ENCODE results near the gene CACYBP. TPM values are rescaled to one million over a fixed set of nuclear protein-coding genes. Genes with fewer than 3 reads are reported as not detected.

The CACYBP gene
- polyA plus RNA-seq, 1 donor (not counting 4 experiments of a cell fraction or from before 2014, with no cell fraction given): 59.3 TPM

- Histone ChIP-seq H3K79me2 (ENCODE audit: control insufficient read depth, insufficient read depth, low read length) (no peaks in the 10 kb centered on the region), H3K27ac (ENCODE audit: control insufficient read depth, insufficient read depth, low read length) (no peak overlapping the region), H4K20me1 (ENCODE audit: control insufficient read depth, extremely low read depth, insufficient read depth, low read length) (no peaks in the 10 kb centered on the region), H2AFZ (ENCODE audit: control insufficient read depth, low read length) (no peak overlapping the region), H3K27me3 (ENCODE audit: control insufficient read depth, extremely low read depth, insufficient read depth, low read length) (peaks cover 10% of the 10 kb centered on the region), H3K4me3 (ENCODE audit: control insufficient read depth in 2 of 3, extremely low read depth in 1 of 3, insufficient read depth in 2 of 3, low read depth in 1 of 3, low read length in 3 of 3) (no peak overlapping the region), H3K36me3 (ENCODE audit: control insufficient read depth in 2 of 2, extremely low read depth in 1 of 2, insufficient read depth in 2 of 2, low read length in 2 of 2) (no peaks in the 10 kb centered on the region), H3K9ac (ENCODE audit: control insufficient read depth, extremely low read depth, insufficient read depth, low read length) (no peak overlapping the region), H3K9me3 (ENCODE audit: control insufficient read depth, low read depth, low read length) (no peaks in the 10 kb centered on the region), H3K4me2 (ENCODE audit: control insufficient read depth, extremely low read depth, insufficient read depth, low read depth, low read length) (no peak overlapping the region), H3K4me1 (ENCODE audit: control insufficient read depth, extremely low read depth, insufficient read depth, low read length) (no peaks in the 10 kb centered on the region), H3K9me1 (ENCODE audit: control insufficient read depth, extremely low read depth, insufficient read depth, low read length) (no peaks in the 10 kb centered on the region)
- no peak for DNase-seq (ENCODE audit: low read depth, low spot score)
- FAIRE-seq: no peak
- no peak for TF ChIP-seq EZH2 (IDR thresholded peaks at IDR 0.05; ENCODE audit: low read length)
- TF ChIP-seq CTCF (optimal IDR thresholded peaks at IDR 0.05 in 1 of 3, IDR thresholded peaks at IDR 0.05 in 1 of 3, conservative IDR thresholded peaks at IDR 0.05 in 1 of 3; ENCODE audit: extremely low read depth in 1 of 3, insufficient read depth in 2 of 3, low read length in 3 of 3): no peak
- dilution Hi-C loops (cut with MboI; ENCODE audit: extremely low pct_ligation_motif_present, low sequenced_read_pairs): no loop called here
Observed at GRCh38 chr1:175034775-175035174, 35.0 kb downstream of the CACYBP start.

GRCh38 chr1:175035865-175036264 lies 36.1 kb downstream of the CACYBP start:
- no peaks in the 10 kb centered on the region for H3K79me2 ChIP-seq (ENCODE audit: control insufficient read depth, insufficient read depth, low read length)
- H3K9ac ChIP-seq (ENCODE audit: control insufficient read depth, extremely low read depth, insufficient read depth, low read length): no peak overlapping the region
- H3K9me3 ChIP-seq (ENCODE audit: control insufficient read depth, low read depth, low read length): no peaks in the 10 kb centered on the region
- no peaks in the 10 kb centered on the region for H3K9me1 ChIP-seq (ENCODE audit: control insufficient read depth, extremely low read depth, insufficient read depth, low read length)
- H3K36me3 ChIP-seq (ENCODE audit: control insufficient read depth in 2 of 2, extremely low read depth in 1 of 2, insufficient read depth in 2 of 2, low read length in 2 of 2): no peaks in the 10 kb centered on the region
- dilution Hi-C loops (cut with MboI; ENCODE audit: extremely low pct_ligation_motif_present, low sequenced_read_pairs): no loop called here
- no peak overlapping the region for H3K4me2 ChIP-seq (ENCODE audit: control insufficient read depth, extremely low read depth, insufficient read depth, low read depth, low read length)
- no peak overlapping the region for H3K4me3 ChIP-seq (ENCODE audit: control insufficient read depth in 2 of 3, extremely low read depth in 1 of 3, insufficient read depth in 2 of 3, low read depth in 1 of 3, low read length in 3 of 3)
- TF ChIP-seq CTCF (optimal IDR thresholded peaks at IDR 0.05 in 1 of 3, IDR thresholded peaks at IDR 0.05 in 1 of 3, conservative IDR thresholded peaks at IDR 0.05 in 1 of 3; ENCODE audit: extremely low read depth in 1 of 3, insufficient read depth in 2 of 3, low read length in 3 of 3) (no peak), EZH2 (IDR thresholded peaks at IDR 0.05; ENCODE audit: low read length) (no peak)
- DNase-seq (ENCODE audit: low read depth, low spot score) (no peak), FAIRE-seq (no peak)
- no peak overlapping the region for H2AFZ ChIP-seq (ENCODE audit: control insufficient read depth, low read length)
- H3K4me1 ChIP-seq (ENCODE audit: control insufficient read depth, extremely low read depth, insufficient read depth, low read length): no peaks in the 10 kb centered on the region
- H4K20me1 ChIP-seq (ENCODE audit: control insufficient read depth, extremely low read depth, insufficient read depth, low read length): no peaks in the 10 kb centered on the region
- H3K27ac ChIP-seq (ENCODE audit: control insufficient read depth, insufficient read depth, low read length): no peak overlapping the region
- H3K27me3 ChIP-seq (ENCODE audit: control insufficient read depth, extremely low read depth, insufficient read depth, low read length): peaks cover 10% of the 10 kb centered on the region
